Limb (tissue), 2 donors: ENCODE data around the gene MMEL1.
"Not testable (repeated sequence)": the region's sequence is repeated elsewhere in the genome, so short reads cannot be mapped to it uniquely, and the experiment has no call there.

Experiments
- DNase-seq, 2 donors: peaks; one replicate each; pipeline ENCODE4 v3.0.0-alpha.2; 2016; ENCODE audit errors: extremely low spot score in 2 of 2

MMEL1 gene

GRCh38 chr1:2558861-2559260 is 74.0 kb downstream of the MMEL1 start:
- DNase-seq = no peak

- DNase-seq = peak in 1 of 2 donors; percentile 23
These were observed 74.4 kb downstream of the MMEL1 start for GRCh38 chr1:2558420-2558819.

GRCh38 chr1:2557482-2558400 is 75.1 kb downstream of the MMEL1 start:
- no peak for DNase-seq

GRCh38 chr1:2556678-2557481 is 75.9 kb downstream of the MMEL1 start:
- DNase-seq = no peak

GRCh38 chr1:2556277-2556677 is 76.5 kb downstream of the MMEL1 start, which contains the start of gene TNFRSF14:
Gene TNFRSF14, plus strand, starts transcription at chr1:2556371. Its CDS starts 294 bp downstream, at chr1:2556665.
- DNase-seq = peak in 1 of 2 donors; percentile 59

GRCh38 chr1:2555634-2556276 is 77.1 kb downstream of the MMEL1 start:
- DNase-seq = no peak

GRCh38 chr1:2554621-2555387 is 78.0 kb downstream of the MMEL1 start:
- DNase-seq = no peak

- DNase-seq = no peak
These were observed 78.8 kb downstream of the MMEL1 start for GRCh38 chr1:2553871-2554620.

- DNase-seq = not testable (repeated sequence)
These were observed 79.7 kb downstream of the MMEL1 start for GRCh38 chr1:2553076-2553475.

GRCh38 chr1:2552189-2552588 is 80.6 kb downstream of the MMEL1 start:
- no peak for DNase-seq

- DNase-seq = not testable (repeated sequence)
These were observed 81.3 kb downstream of the MMEL1 start for GRCh38 chr1:2551544-2551943.

- not testable (repeated sequence) for DNase-seq
These were observed 82.4 kb downstream of the MMEL1 start for GRCh38 chr1:2550309-2550861.

GRCh38 chr1:2549367-2550029 is 83.3 kb downstream of the MMEL1 start:
- not testable (repeated sequence) for DNase-seq

- DNase-seq = peak; percentile 50 to 86
These were observed 84.7 kb downstream of the MMEL1 start for GRCh38 chr1:2548068-2548589.

GRCh38 chr1:2547210-2548067 is 85.4 kb downstream of the MMEL1 start:
- DNase-seq = no peak

GRCh38 chr1:2546515-2547209 is 86.2 kb downstream of the MMEL1 start:
- peak; percentile 49 to 56 for DNase-seq

GRCh38 chr1:2545754-2546514 is 86.9 kb downstream of the MMEL1 start:
- DNase-seq = peak; percentile 44 to 84
